ENCODE data around the gene EPHA7. TPM values are rescaled to one million over a fixed set of nuclear protein-coding genes. Genes with fewer than 3 reads are reported as not detected.

The EPHA7 gene
- total RNA-seq, 1 experiment from 2014 or later = 9.5 TPM

GRCh38 chr6:93307505-93308409 lies 111.6 kb downstream of the EPHA7 start:
- H3K4ac ChIP-seq (ENCODE audit: low read depth, low read length) = no peak overlapping the region
- Mint-ChIP-seq H3K27ac (no peak overlapping the region), H3K4me1 (peaks cover 6 to 8% of the 10 kb centered on the region in 2 experiments), H3K9me3 (no peaks in the 10 kb centered on the region), H3K36me3 (ENCODE audit: insufficient read depth in 1 of 3, low read depth in 3 of 3) (peaks cover 0 to 3% (median 0%) of the 10 kb centered on the region in 3 experiments; a peak in 1 of 7 replicates), H3K4me3 (no peak overlapping the region), H3K27me3 (ENCODE audit: low read depth) (no peaks in the 10 kb centered on the region)
- H4K8ac ChIP-seq (replicated peaks; ENCODE audit: insufficient read length, low read depth, low read length) = no peak overlapping the region
- H2BK12ac ChIP-seq (ENCODE audit: insufficient read length, low read depth, low read length) = no peak overlapping the region
- no peak overlapping the region for H2AFZ ChIP-seq (ENCODE audit: low read length)
- H2AK5ac ChIP-seq (ENCODE audit: insufficient read length, low read length) = no peak overlapping the region
- DNase-seq = no peak
- H2BK120ac ChIP-seq (ENCODE audit: low read depth, low read length, poor library complexity, severe bottlenecking) = no peak overlapping the region
- H3K14ac ChIP-seq (ENCODE audit: insufficient read depth, low read length) = no peak overlapping the region
- no peak overlapping the region for H3K56ac ChIP-seq (ENCODE audit: insufficient read length, low read depth, low read length)
- H4K91ac ChIP-seq (ENCODE audit: insufficient read length, low read depth, low read length) = no peak overlapping the region
- H3T11ph ChIP-seq (ENCODE audit: low read length) = no peak overlapping the region
- no peak overlapping the region for H2BK20ac ChIP-seq (ENCODE audit: low read depth, low read length, poor library complexity, severe bottlenecking)
- H3K18ac ChIP-seq (ENCODE audit: insufficient read length, low read depth, low read length) = no peak overlapping the region
- no peaks in the 10 kb centered on the region for H3K79me2 ChIP-seq (ENCODE audit: insufficient read depth, low read length)
- no peaks in the 10 kb centered on the region for H4K20me1 ChIP-seq (ENCODE audit: control insufficient read depth, insufficient read depth, insufficient read length)
- H3K79me1 ChIP-seq (ENCODE audit: insufficient read depth, low read depth, low read length, poor library complexity, severe bottlenecking) = no peaks in the 10 kb centered on the region
- no peaks in the 10 kb centered on the region for H3K27me3 ChIP-seq (ENCODE audit: insufficient read depth, low read length)
- no peaks in the 10 kb centered on the region for H3K9me3 ChIP-seq (ENCODE audit: control insufficient read depth, low read depth, low read length)
- no peak overlapping the region for H3K27ac ChIP-seq (ENCODE audit: insufficient read length, low read depth, low read length)
- no peak overlapping the region for H3K23ac ChIP-seq (ENCODE audit: insufficient read length, low read depth, low read length)
- no peaks in the 10 kb centered on the region for H3K23me2 ChIP-seq (ENCODE audit: insufficient read length, low read depth, low read length, poor library complexity, severe bottlenecking)
- H3K4me2 ChIP-seq (ENCODE audit: insufficient read depth, insufficient read length, low read length) = no peak overlapping the region
- WGBS (ENCODE audit: extremely low coverage, insufficient read length, low lambda C conversion rate) = no CpG with 5 or more reads among the region's 5 CpGs
- no peak overlapping the region for H4K5ac ChIP-seq (ENCODE audit: insufficient read length, low read depth, low read length)
- TF ChIP-seq, protein P1, sequence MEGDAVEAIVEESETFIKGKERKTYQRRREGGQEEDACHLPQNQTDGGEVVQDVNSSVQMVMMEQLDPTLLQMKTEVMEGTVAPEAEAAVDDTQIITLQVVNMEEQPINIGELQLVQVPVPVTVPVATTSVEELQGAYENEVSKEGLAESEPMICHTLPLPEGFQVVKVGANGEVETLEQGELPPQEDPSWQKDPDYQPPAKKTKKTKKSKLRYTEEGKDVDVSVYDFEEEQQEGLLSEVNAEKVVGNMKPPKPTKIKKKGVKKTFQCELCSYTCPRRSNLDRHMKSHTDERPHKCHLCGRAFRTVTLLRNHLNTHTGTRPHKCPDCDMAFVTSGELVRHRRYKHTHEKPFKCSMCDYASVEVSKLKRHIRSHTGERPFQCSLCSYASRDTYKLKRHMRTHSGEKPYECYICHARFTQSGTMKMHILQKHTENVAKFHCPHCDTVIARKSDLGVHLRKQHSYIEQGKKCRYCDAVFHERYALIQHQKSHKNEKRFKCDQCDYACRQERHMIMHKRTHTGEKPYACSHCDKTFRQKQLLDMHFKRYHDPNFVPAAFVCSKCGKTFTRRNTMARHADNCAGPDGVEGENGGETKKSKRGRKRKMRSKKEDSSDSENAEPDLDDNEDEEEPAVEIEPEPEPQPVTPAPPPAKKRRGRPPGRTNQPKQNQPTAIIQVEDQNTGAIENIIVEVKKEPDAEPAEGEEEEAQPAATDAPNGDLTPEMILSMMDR (conservative IDR thresholded peaks at IDR 0.05) = no peak
- no peaks in the 10 kb centered on the region; the same call in 1 of the 2 replicates for H3K4me1 ChIP-seq (ENCODE audit: insufficient read depth, low read length)
- no peak overlapping the region for H3K9ac ChIP-seq (ENCODE audit: extremely low read depth, insufficient read length, low read length)
- no peak overlapping the region for H2BK5ac ChIP-seq (ENCODE audit: insufficient read length, low read length)
- no peak overlapping the region for H2BK15ac ChIP-seq (ENCODE audit: low read depth, low read length)

Measured in H9 (cell line).